KMS-11 (cell line): ENCODE data around the gene DHRS3.

Experiments used
- H2AFZ ChIP-seq: fragments of 200-600 bp; sonication (generic); 2 replicates; pipeline ENCODE4 v1.6.1; 2016; ENCODE audit warnings: antibody characterized with exemption, mixed run types, low read depth
- H3K27ac ChIP-seq: fragments of 200-600 bp; sonication (generic); 2 replicates; pipeline ENCODE4 v1.6.1; 2016; ENCODE audit warnings: mild to moderate bottlenecking, mixed run types
- H3K27me3 ChIP-seq: fragments of 200-600 bp; sonication (generic); 2 replicates; pipeline ENCODE4 v1.6.1; 2017; ENCODE audit warnings: mild to moderate bottlenecking, low read depth, mixed run types, moderate library complexity; ENCODE audit not compliant: insufficient read depth
- H3K36me3 ChIP-seq: fragments of 200-600 bp; sonication (generic); 2 replicates; pipeline ENCODE4 v1.6.1; 2017; ENCODE audit warnings: mild to moderate bottlenecking, mixed run types; ENCODE audit not compliant: insufficient read depth
- H3K4me1 ChIP-seq: fragments of 200-600 bp; sonication (generic); 2 replicates; pipeline ENCODE4 v1.6.1; 2016; ENCODE audit warnings: mild to moderate bottlenecking, low read depth, mixed run types; ENCODE audit not compliant: poor library complexity, severe bottlenecking
- H3K4me2 ChIP-seq: fragments of 200-600 bp; sonication (generic); 2 replicates; pipeline ENCODE4 v1.7.0; 2016; ENCODE audit warnings: mild to moderate bottlenecking, mixed run types
- H3K4me3 ChIP-seq: fragments of 200-600 bp; sonication (generic); IDR thresholded peaks from 2 replicates; pipeline ENCODE4 v1.6.1; 2017; ENCODE audit warnings: low read depth, low read length, mixed read lengths; ENCODE audit not compliant: insufficient read depth
- H3K79me2 ChIP-seq: fragments of 200-600 bp; sonication (generic); 2 replicates; pipeline ENCODE4 v1.6.1; 2016; ENCODE audit warnings: low read depth, mixed run types; ENCODE audit not compliant: insufficient read depth
- H3K9ac ChIP-seq: fragments of 200-600 bp; sonication (generic); 2 replicates; pipeline ENCODE4 v1.6.1; 2016; ENCODE audit warnings: mild to moderate bottlenecking, mixed run types
- H4K20me1 ChIP-seq: fragments of 200-600 bp; sonication (generic); 2 replicates; pipeline ENCODE4 v1.6.1; 2016; ENCODE audit warnings: mild to moderate bottlenecking, mixed run types; ENCODE audit not compliant: insufficient read depth
- TF ChIP-seq, protein P1 (sequence below): fragments of 200-600 bp; sonication (generic); conservative IDR thresholded peaks from 2 replicates; pipeline ENCODE4 v1.6.1; 2017; ENCODE audit warnings: low read depth, mild to moderate bottlenecking, antibody characterized with exemption, low read length, moderate library complexity, mixed read lengths

The DHRS3 gene

DNA sequence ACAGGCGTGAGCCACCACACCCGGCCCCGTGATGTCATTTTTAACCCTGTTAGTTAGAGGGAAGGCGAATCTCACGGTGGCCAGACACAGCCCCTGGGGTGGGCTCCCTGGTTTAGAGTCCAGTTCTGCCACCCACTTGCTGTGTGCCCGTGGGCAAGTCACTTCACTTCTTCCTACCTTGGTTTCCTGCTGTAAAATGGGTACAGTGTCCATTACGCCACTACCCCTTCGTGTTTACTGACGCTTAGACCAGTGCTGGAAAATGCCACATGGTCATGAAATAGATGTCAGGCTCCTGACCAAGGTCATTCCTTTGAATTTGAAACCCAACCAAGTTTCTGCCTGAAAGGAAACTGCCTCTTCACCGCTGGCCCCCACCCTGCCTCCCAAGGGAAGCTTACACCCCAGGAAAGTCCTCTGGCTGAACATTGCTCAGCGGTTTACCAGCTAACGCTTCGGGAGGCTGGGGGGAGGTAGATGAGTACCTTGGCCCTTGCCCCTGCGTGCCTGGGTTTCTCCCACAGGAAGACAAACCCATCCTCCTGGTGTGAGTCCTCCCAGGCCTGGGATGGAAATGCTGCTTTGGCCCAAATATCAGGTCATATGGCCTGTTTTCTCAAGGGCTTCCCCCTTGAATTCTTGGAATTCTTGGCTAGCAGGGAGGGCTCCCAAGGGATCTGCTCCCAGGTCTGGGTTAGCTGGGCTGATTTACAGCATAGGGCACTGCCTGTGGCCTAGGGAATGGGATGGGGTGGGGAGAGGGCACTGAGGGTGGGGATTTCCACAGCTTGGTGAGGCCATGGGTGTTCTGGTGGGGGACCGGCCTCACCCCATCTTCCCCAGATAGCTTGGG, 18.3 kb upstream of the DHRS3 start:
- Histone ChIP-seq H3K4me3 (no peak overlapping the region), H3K9ac (no peak overlapping the region), H3K27ac (no peak overlapping the region), H2AFZ (no peak overlapping the region), H3K4me2 (no peak overlapping the region), H3K36me3 (no peaks in the 10 kb centered on the region), H3K4me1 (no peaks in the 10 kb centered on the region), H3K27me3 (0 out of 2 replicates have a peak, but pooled peaks cover 3% of the 10 kb centered on the region), H3K79me2 (no peaks in the 10 kb centered on the region), H4K20me1 (no peaks in the 10 kb centered on the region)
- TF ChIP-seq, protein P1, sequence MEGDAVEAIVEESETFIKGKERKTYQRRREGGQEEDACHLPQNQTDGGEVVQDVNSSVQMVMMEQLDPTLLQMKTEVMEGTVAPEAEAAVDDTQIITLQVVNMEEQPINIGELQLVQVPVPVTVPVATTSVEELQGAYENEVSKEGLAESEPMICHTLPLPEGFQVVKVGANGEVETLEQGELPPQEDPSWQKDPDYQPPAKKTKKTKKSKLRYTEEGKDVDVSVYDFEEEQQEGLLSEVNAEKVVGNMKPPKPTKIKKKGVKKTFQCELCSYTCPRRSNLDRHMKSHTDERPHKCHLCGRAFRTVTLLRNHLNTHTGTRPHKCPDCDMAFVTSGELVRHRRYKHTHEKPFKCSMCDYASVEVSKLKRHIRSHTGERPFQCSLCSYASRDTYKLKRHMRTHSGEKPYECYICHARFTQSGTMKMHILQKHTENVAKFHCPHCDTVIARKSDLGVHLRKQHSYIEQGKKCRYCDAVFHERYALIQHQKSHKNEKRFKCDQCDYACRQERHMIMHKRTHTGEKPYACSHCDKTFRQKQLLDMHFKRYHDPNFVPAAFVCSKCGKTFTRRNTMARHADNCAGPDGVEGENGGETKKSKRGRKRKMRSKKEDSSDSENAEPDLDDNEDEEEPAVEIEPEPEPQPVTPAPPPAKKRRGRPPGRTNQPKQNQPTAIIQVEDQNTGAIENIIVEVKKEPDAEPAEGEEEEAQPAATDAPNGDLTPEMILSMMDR, result no peak

DNA sequence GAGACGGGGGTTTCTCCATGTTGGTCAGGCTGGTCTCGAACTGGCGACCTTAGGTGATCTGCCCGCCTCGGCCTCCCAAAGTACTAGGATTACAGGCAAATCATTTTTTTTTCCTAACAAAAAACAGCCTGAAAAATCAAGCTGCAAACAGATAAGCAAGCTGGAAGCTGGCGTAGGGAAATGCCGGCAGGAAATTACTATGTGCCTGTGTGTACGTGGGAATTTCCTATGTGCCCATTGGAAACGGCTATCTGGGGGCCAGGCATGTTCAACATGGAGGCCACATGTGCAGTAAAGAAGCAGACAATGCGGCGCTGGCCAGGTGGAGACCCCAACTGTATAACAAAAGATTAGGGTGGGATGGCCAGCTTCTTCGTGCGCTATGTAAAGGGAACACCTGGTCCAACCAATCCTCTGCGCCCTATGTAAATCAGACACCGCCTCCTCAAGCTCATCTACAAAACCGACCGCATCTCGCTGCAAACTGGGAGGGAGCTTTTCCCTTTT, 16.7 kb upstream of the DHRS3 start:
- H3K27me3 ChIP-seq, result 0 out of 2 replicates have a peak, but pooled peaks cover 3% of the 10 kb centered on the region
- H3K4me2 ChIP-seq, result no peak overlapping the region
- TF ChIP-seq, protein P1, result no peak
- no peaks in the 10 kb centered on the region for H4K20me1 ChIP-seq
- no peaks in the 10 kb centered on the region for H3K4me1 ChIP-seq
- no peak overlapping the region for H3K9ac ChIP-seq
- H3K79me2 ChIP-seq, result no peaks in the 10 kb centered on the region
- H3K36me3 ChIP-seq, result no peaks in the 10 kb centered on the region
- H2AFZ ChIP-seq, result no peak overlapping the region
- H3K27ac ChIP-seq, result no peak overlapping the region
- H3K4me3 ChIP-seq, result no peak overlapping the region

DNA sequence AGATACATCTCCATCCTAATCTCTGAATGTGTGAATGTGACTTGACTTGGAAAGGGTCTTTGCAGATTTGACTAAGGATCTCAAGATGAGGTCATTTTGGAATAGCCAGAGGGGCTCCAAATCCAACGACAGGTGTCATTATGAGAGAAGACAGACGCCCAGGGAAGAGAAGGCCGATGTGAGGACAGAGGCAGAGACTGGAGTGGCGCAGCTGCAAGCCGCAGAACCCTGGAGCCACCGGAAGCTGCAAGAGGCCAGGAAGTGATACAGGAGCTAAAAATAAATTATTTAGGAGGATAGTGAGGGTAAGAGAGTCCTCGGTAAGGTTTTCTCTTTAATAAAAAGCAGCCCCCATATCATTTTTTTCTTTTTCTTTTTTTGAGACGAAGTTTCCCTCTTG, 16.1 kb upstream of the DHRS3 start:
- Histone ChIP-seq H3K9ac (no peak overlapping the region), H3K27ac (no peak overlapping the region), H3K4me3 (no peak overlapping the region), H4K20me1 (no peaks in the 10 kb centered on the region), H2AFZ (no peak overlapping the region), H3K4me2 (no peak overlapping the region), H3K27me3 (peaks cover 3% of the 10 kb centered on the region; the same call in 1 of the 2 replicates), H3K36me3 (no peaks in the 10 kb centered on the region), H3K79me2 (no peaks in the 10 kb centered on the region), H3K4me1 (no peaks in the 10 kb centered on the region)
- TF ChIP-seq, protein P1, result no peak

DNA sequence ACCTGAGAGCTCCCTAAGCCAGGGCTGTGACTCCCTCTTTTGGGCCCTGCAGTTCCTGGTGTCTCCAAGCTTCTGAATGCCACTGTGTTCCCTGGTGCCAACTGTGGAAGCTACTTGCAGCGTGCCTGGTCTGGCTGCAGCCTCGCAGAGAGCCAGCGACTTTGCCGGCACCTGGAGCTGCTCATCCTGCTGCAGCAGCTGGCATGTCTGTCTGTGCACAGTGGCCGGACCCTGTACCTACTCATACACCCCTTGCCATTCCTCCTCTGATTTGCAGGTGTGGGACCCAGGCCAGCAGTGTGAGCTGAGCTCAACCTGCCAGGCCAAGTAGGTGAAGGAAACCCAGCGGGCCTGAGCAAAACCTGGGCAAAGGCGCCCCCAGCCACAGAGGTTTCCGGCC, 13.6 kb upstream of the DHRS3 start:
- Histone ChIP-seq H3K27ac (no peak overlapping the region), H3K9ac (no peak overlapping the region), H3K27me3 (peaks cover 3% of the 10 kb centered on the region; the same call in 1 of the 2 replicates), H3K4me2 (no peak overlapping the region), H3K36me3 (no peaks in the 10 kb centered on the region), H3K4me1 (no peaks in the 10 kb centered on the region), H3K4me3 (no peak overlapping the region), H3K79me2 (no peaks in the 10 kb centered on the region), H4K20me1 (no peaks in the 10 kb centered on the region), H2AFZ (no peak overlapping the region)
- TF ChIP-seq, protein P1, result no peak
